ENCODE data around the gene PRKN.
"Not testable (repeated sequence)": the region's sequence is repeated elsewhere in the genome, so short reads cannot be mapped to it uniquely, and the experiment has no call there.

Gene PRKN

GRCh38 chr6:161316531-161316930, 1411.0 kb downstream of the PRKN start:
- no peaks in the 10 kb centered on the region for H3K9me3 ChIP-seq (ENCODE audit: control insufficient read depth, insufficient read depth, low read length)
- no peaks in the 10 kb centered on the region for H3K36me3 ChIP-seq (ENCODE audit: insufficient read depth, low read length)
- H3K9ac ChIP-seq (ENCODE audit: low read depth, low read length) = no peak overlapping the region
- H3K4me1 ChIP-seq (ENCODE audit: insufficient read depth, low read length) = no peaks in the 10 kb centered on the region

GRCh38 chr6:161315246-161315917, 1412.2 kb downstream of the PRKN start:
- H3K9ac ChIP-seq (ENCODE audit: low read depth, low read length); H3K9me3 ChIP-seq (ENCODE audit: control insufficient read depth, insufficient read depth, low read length); H3K4me1 ChIP-seq (ENCODE audit: insufficient read depth, low read length); H3K36me3 ChIP-seq (ENCODE audit: insufficient read depth, low read length): not testable (repeated sequence)

- H3K9me3 ChIP-seq (ENCODE audit: control insufficient read depth, insufficient read depth, low read length); H3K9ac ChIP-seq (ENCODE audit: low read depth, low read length); H3K4me1 ChIP-seq (ENCODE audit: insufficient read depth, low read length); H3K36me3 ChIP-seq (ENCODE audit: insufficient read depth, low read length): not testable (repeated sequence)
Measured at GRCh38 chr6:161314541-161315245, 1412.9 kb downstream of the PRKN start.

GRCh38 chr6:161313940-161314509, 1413.5 kb downstream of the PRKN start:
- H3K36me3 ChIP-seq (ENCODE audit: insufficient read depth, low read length) = no peaks in the 10 kb centered on the region
- no peaks in the 10 kb centered on the region for H3K4me1 ChIP-seq (ENCODE audit: insufficient read depth, low read length)
- H3K9me3 ChIP-seq (ENCODE audit: control insufficient read depth, insufficient read depth, low read length) = no peaks in the 10 kb centered on the region
- H3K9ac ChIP-seq (ENCODE audit: low read depth, low read length) = no peak overlapping the region

GRCh38 chr6:161313475-161313874, 1414.1 kb downstream of the PRKN start:
- not testable (repeated sequence) for H3K9me3 ChIP-seq (ENCODE audit: control insufficient read depth, insufficient read depth, low read length); H3K4me1 ChIP-seq (ENCODE audit: insufficient read depth, low read length); H3K36me3 ChIP-seq (ENCODE audit: insufficient read depth, low read length); H3K9ac ChIP-seq (ENCODE audit: low read depth, low read length)

- H3K36me3 ChIP-seq (ENCODE audit: insufficient read depth, low read length); H3K9me3 ChIP-seq (ENCODE audit: control insufficient read depth, insufficient read depth, low read length); H3K9ac ChIP-seq (ENCODE audit: low read depth, low read length); H3K4me1 ChIP-seq (ENCODE audit: insufficient read depth, low read length): not testable (repeated sequence)
Measured at GRCh38 chr6:161309774-161310173, 1417.8 kb downstream of the PRKN start.

- no peaks in the 10 kb centered on the region for H3K36me3 ChIP-seq (ENCODE audit: insufficient read depth, low read length)
- H3K4me1 ChIP-seq (ENCODE audit: insufficient read depth, low read length) = no peaks in the 10 kb centered on the region
- H3K9ac ChIP-seq (ENCODE audit: low read depth, low read length) = no peak overlapping the region
- no peaks in the 10 kb centered on the region for H3K9me3 ChIP-seq (ENCODE audit: control insufficient read depth, insufficient read depth, low read length)
Measured at GRCh38 chr6:161308075-161308655, 1419.4 kb downstream of the PRKN start.

- Histone ChIP-seq H3K9me3 (ENCODE audit: control insufficient read depth, insufficient read depth, low read length) (no peaks in the 10 kb centered on the region), H3K9ac (ENCODE audit: low read depth, low read length) (no peak overlapping the region), H3K4me1 (ENCODE audit: insufficient read depth, low read length) (no peaks in the 10 kb centered on the region), H3K36me3 (ENCODE audit: insufficient read depth, low read length) (no peaks in the 10 kb centered on the region)
Measured at GRCh38 chr6:161305860-161306259, 1421.7 kb downstream of the PRKN start.

- H3K9me3 ChIP-seq (ENCODE audit: control insufficient read depth, insufficient read depth, low read length) = no peaks in the 10 kb centered on the region
- H3K4me1 ChIP-seq (ENCODE audit: insufficient read depth, low read length) = no peaks in the 10 kb centered on the region
- no peaks in the 10 kb centered on the region for H3K36me3 ChIP-seq (ENCODE audit: insufficient read depth, low read length)
- H3K9ac ChIP-seq (ENCODE audit: low read depth, low read length) = no peak overlapping the region
Measured at GRCh38 chr6:161303628-161304340, 1423.8 kb downstream of the PRKN start.

GRCh38 chr6:161302949-161303348, 1424.6 kb downstream of the PRKN start:
- H3K36me3 ChIP-seq (ENCODE audit: insufficient read depth, low read length) = no peaks in the 10 kb centered on the region
- no peaks in the 10 kb centered on the region for H3K4me1 ChIP-seq (ENCODE audit: insufficient read depth, low read length)
- no peak overlapping the region for H3K9ac ChIP-seq (ENCODE audit: low read depth, low read length)
- peaks cover under 1% of the 10 kb centered on the region; the same call in 1 of the 2 replicates for H3K9me3 ChIP-seq (ENCODE audit: control insufficient read depth, insufficient read depth, low read length)

- no peaks in the 10 kb centered on the region for H3K36me3 ChIP-seq (ENCODE audit: insufficient read depth, low read length)
- H3K9ac ChIP-seq (ENCODE audit: low read depth, low read length) = no peak overlapping the region
- H3K4me1 ChIP-seq (ENCODE audit: insufficient read depth, low read length) = no peaks in the 10 kb centered on the region
- H3K9me3 ChIP-seq (ENCODE audit: control insufficient read depth, insufficient read depth, low read length) = peaks cover 3% of the 10 kb centered on the region
Measured at GRCh38 chr6:161301338-161301737, 1426.2 kb downstream of the PRKN start.

GRCh38 chr6:161300823-161301222, 1426.7 kb downstream of the PRKN start:
- no peak overlapping the region for H3K9ac ChIP-seq (ENCODE audit: low read depth, low read length)
- no peaks in the 10 kb centered on the region for H3K36me3 ChIP-seq (ENCODE audit: insufficient read depth, low read length)
- H3K4me1 ChIP-seq (ENCODE audit: insufficient read depth, low read length) = no peaks in the 10 kb centered on the region
- H3K9me3 ChIP-seq (ENCODE audit: control insufficient read depth, insufficient read depth, low read length) = peaks cover 9% of the 10 kb centered on the region

- H3K9ac ChIP-seq (ENCODE audit: low read depth, low read length) = no peak overlapping the region
- H3K9me3 ChIP-seq (ENCODE audit: control insufficient read depth, insufficient read depth, low read length) = peaks cover 14% of the 10 kb centered on the region
- H3K4me1 ChIP-seq (ENCODE audit: insufficient read depth, low read length) = no peaks in the 10 kb centered on the region
- H3K36me3 ChIP-seq (ENCODE audit: insufficient read depth, low read length) = no peaks in the 10 kb centered on the region
Measured at GRCh38 chr6:161299726-161300125, 1427.8 kb downstream of the PRKN start.
